Activated naive CD4-positive, alpha-beta T cell treated with anti-CD3 and anti-CD28 coated beads, Interleukin-2, amount 50 U/mL, for 72 hours (primary cell): ENCODE measurements around the gene DGKD. TPM values are rescaled to one million over a fixed set of nuclear protein-coding genes. Genes with fewer than 3 reads are reported as not detected.
A peak's percentile ranks its signal among the peaks of the same experiment; 100 is the strongest.

Experiments used
- ATAC-seq, 2 donors: fragments of 150-1000 bp; cut with Tn5 transposase; 2 replicates each; pipeline ENCODE4 v1.10.0; 2021; ENCODE audit warnings: mild to moderate bottlenecking in 2 of 2, moderate library complexity in 2 of 2
- DNase-seq, 2 donors: peaks; one replicate each; pipeline ENCODE4 v3.0.0; 2021 to 2022; ENCODE audit warnings: low spot score in 2 of 2
- H3K27ac Mint-ChIP-seq, 2 donors: one replicate each; pipeline ENCODE4 v1.8.0; 2022; ENCODE audit warnings: mild to moderate bottlenecking in 2 of 2, mixed read lengths in 2 of 2
- H3K36me3 Mint-ChIP-seq, 2 donors: one replicate each; pipeline ENCODE4 v1.8.0; 2022; ENCODE audit warnings: mixed read lengths in 2 of 2
- H3K9me3 Mint-ChIP-seq, 2 donors: one replicate each; pipeline ENCODE4 v1.8.0; 2022; ENCODE audit warnings: mixed read lengths in 2 of 2
- total RNA-seq, 2 donors: library from RNA; stranded (reverse); gene quantifications; one replicate each; pipeline ENCODE4 v1.2.3, GENCODE V29; 2022

The DGKD gene
- total RNA-seq, 2 donors from 2014 or later: 63.2 to 94.8 TPM

DNA sequence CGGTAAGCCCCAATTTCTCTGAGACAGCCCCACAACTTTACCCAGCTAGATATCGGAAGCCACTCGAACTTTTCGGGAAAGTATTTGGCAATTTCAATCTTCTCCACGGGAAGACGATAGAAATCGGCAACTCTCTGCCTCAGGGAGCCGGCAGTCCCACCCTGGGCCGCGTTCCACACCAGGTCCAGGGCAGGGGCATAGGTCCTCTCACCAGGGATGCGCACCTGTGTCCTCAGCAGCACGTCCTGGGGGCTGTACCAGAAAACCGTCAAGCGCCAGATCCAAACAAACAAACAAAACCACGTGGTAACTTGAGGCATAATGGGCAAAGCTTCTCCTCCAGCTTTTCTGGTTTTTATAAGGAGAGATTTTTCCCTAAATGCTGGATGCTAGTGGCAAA is 131.4 kb downstream of the DGKD start:
- H3K27ac Mint-ChIP-seq: no peak overlapping the region
- ATAC-seq (no peak), DNase-seq (no peak)
- H3K9me3 Mint-ChIP-seq: no peaks in the 10 kb centered on the region
- no peaks in the 10 kb centered on the region for H3K36me3 Mint-ChIP-seq

DNA sequence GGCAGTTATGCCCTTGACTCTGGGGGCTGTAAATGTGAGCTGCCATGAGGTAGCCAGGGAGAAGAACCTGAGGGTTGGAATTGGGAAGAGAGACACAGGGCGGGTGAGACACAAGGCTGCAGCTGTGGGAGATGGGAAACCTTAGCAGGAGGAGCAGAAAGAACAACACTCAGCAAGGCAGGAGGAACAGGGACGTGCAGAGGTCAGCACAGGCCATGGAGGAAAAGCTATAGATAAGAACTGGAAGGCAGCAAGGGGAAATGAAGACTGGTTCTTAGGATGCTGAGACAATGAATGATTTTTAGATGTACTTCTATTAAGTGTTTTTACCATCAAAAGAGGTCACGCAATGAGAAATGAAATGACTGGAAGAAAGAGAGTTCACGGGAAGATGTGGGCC is 132.1 kb downstream of the DGKD start:
- H3K27ac Mint-ChIP-seq: peak overlapping the region; percentile 7 to 15
- H3K36me3 Mint-ChIP-seq: no peaks in the 10 kb centered on the region
- DNase-seq (no peak), ATAC-seq (no peak)
- H3K9me3 Mint-ChIP-seq: no peaks in the 10 kb centered on the region

GRCh38 chr2:233486778-233487552 is 132.7 kb downstream of the DGKD start:
- Mint-ChIP-seq H3K36me3 (no peaks in the 10 kb centered on the region), H3K27ac (peak overlapping the region in 1 of 2 donors; percentile 15), H3K9me3 (no peaks in the 10 kb centered on the region)
- ATAC-seq: no peak
- DNase-seq: no peak

GRCh38 chr2:233487748-233488345 is 133.6 kb downstream of the DGKD start:
- no peaks in the 10 kb centered on the region for H3K36me3 Mint-ChIP-seq
- no peaks in the 10 kb centered on the region for H3K9me3 Mint-ChIP-seq
- ATAC-seq (no peak), DNase-seq (no peak)
- H3K27ac Mint-ChIP-seq: no peak overlapping the region

DNA sequence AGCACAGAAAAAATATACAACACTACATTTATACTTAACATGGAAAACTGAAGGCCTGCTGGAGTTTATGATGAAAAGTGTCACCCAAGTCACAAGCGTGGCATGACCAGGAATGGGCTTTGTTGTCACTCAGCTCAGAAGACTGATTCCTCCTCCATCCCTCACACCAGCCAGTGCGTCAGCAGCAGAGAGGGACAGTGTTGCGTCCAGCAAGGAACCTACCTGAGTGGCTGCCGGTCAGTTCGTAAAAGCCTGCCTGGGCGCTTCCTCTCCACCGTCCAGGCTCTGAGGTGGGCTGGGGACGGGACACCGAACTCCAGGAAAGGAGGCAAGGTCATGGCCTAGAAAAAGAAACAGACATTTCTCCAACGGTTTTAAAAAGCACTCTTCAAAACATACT is 134.8 kb downstream of the DGKD start:
- Mint-ChIP-seq H3K9me3 (no peaks in the 10 kb centered on the region), H3K36me3 (no peaks in the 10 kb centered on the region), H3K27ac (no peak overlapping the region)
- ATAC-seq: no peak
- DNase-seq: no peak

- no peaks in the 10 kb centered on the region for H3K9me3 Mint-ChIP-seq
- ATAC-seq (no peak), DNase-seq (no peak)
- H3K36me3 Mint-ChIP-seq: no peaks in the 10 kb centered on the region
- no peak overlapping the region for H3K27ac Mint-ChIP-seq
These were observed 135.4 kb downstream of the DGKD start for GRCh38 chr2:233489666-233490065.

- no peak overlapping the region for H3K27ac Mint-ChIP-seq
- DNase-seq (no peak), ATAC-seq (no peak)
- H3K36me3 Mint-ChIP-seq: no peaks in the 10 kb centered on the region
- H3K9me3 Mint-ChIP-seq: no peaks in the 10 kb centered on the region
These were observed 136.5 kb downstream of the DGKD start for GRCh38 chr2:233490831-233491230.

DNA sequence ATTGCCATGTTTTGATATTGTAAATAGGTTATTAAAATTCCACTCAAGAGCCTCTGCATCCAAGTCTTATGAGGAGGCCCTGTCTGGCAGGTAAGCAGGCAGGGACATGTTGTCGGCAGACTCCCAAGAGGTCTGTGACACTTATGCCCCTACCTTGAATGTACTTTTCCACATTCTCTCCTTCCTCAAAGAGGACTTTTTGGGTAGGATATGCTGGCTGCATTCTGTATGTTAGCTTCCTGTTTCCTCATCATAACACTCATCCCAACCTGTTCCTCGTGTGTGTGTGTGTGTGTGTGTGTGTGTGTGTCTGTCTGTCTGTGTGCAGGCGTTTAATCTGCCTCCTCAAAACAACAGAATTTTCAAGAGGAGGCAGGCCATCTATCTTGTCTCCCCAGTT is 137.0 kb downstream of the DGKD start:
- H3K27ac Mint-ChIP-seq: no peak overlapping the region
- ATAC-seq: no peak

GRCh38 chr2:233492078-233492477 is 137.8 kb downstream of the DGKD start:
- no peak overlapping the region for H3K27ac Mint-ChIP-seq
- no peak for DNase-seq
- H3K9me3 Mint-ChIP-seq: no peaks in the 10 kb centered on the region
- no peak for ATAC-seq
- no peaks in the 10 kb centered on the region for H3K36me3 Mint-ChIP-seq

More for the DNA sequence above, 137.0 kb downstream of the DGKD start:
- Mint-ChIP-seq H3K9me3 (no peaks in the 10 kb centered on the region), H3K36me3 (no peaks in the 10 kb centered on the region)
- no peak for DNase-seq

- DNase-seq (no peak), ATAC-seq (no peak)
- H3K27ac Mint-ChIP-seq: peak overlapping the region in 1 of 2 donors; percentile 33
- no peaks in the 10 kb centered on the region for H3K9me3 Mint-ChIP-seq
- no peaks in the 10 kb centered on the region for H3K36me3 Mint-ChIP-seq
These were observed 138.5 kb downstream of the DGKD start for GRCh38 chr2:233492751-233493150.

- Mint-ChIP-seq H3K9me3 (no peaks in the 10 kb centered on the region), H3K27ac (no peak overlapping the region), H3K36me3 (no peaks in the 10 kb centered on the region)
- no peak for DNase-seq
- ATAC-seq: no peak
These were observed 141.5 kb downstream of the DGKD start for GRCh38 chr2:233495503-233496496.

- Mint-ChIP-seq H3K27ac (peak overlapping the region in 1 of 2 donors; percentile 14), H3K36me3 (peaks cover 13 to 15% of the 10 kb centered on the region in 2 donors), H3K9me3 (peaks cover 9% of the 10 kb centered on the region in 2 donors)
- ATAC-seq (no peak), DNase-seq (no peak)
These were observed 143.4 kb downstream of the DGKD start for GRCh38 chr2:233497692-233498091.

DNA sequence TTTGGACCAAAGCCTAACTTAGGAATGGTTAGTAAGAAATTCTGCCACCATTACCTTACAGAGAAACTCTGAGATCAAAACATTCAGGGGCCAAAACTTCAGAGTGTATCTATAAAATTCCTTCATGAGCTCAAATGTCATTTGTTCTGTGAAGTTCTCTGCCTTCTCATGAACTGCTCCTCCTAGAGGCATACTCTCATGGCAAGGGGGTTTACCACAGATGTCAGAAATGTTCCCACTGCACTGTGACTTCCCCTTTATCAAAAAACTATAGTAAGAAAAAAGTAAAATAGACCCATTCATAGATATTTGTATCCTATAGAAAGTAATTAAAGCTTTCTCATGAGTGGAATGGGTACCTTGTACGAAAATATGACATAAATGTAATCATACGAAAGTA is 143.8 kb downstream of the DGKD start:
- ATAC-seq (no peak), DNase-seq (no peak)
- H3K27ac Mint-ChIP-seq: no peak overlapping the region
- peaks cover 12 to 13% of the 10 kb centered on the region in 2 donors for H3K9me3 Mint-ChIP-seq
- peaks cover 17 to 19% of the 10 kb centered on the region in 2 donors for H3K36me3 Mint-ChIP-seq

GRCh38 chr2:233499928-233500327 is 145.6 kb downstream of the DGKD start:
- no peak for DNase-seq
- Mint-ChIP-seq H3K36me3 (peaks cover 34% of the 10 kb centered on the region in 2 donors), H3K27ac (no peak overlapping the region), H3K9me3 (peaks cover 17 to 26% of the 10 kb centered on the region in 2 donors)
- ATAC-seq: no peak

DNA sequence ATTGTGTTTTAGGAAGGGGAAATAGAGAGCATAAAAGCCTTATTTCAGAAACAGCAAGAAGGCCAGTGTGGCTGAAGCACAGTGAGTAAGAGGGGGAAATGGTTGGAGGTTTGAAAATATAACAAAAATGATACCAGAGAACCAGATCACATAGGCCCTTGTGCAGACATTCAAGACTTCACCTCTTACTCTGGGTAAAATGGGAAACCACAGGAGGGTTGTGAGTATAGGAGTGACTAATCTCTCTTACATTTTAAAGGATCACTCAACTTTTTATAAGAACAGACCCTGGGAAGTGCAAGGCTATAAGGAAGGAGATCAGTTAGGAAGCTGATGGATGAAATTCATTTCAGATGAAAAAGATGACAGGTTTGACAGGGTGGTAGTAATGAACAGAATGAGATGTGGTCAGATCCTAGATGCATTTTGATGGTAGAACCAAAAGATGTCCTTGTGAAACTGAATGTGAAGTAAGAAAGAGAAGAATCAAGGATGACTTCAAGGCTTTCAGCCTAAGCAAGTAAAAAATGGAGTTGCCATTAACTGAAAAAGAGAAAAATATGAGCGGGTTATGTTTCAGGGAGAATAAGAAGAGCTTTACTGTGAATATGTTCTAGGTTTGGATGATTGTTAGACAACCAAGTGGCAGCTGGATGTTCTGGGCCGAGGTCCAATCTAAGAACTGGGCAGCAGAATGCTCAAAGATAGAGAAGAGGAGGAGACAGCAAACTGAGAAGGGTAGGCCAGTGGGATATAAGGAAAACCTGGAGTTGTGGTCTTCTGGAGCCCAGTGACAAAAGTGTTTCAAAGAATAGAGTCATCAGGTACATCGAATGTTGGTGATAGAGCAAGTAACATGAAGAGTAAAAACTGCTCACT is 147.1 kb downstream of the DGKD start:
- DNase-seq: no peak
- ATAC-seq: peak; percentile 88 to 96
- Mint-ChIP-seq H3K27ac (peak overlapping the region in 1 of 2 donors; percentile 46), H3K9me3 (peaks cover 17 to 30% of the 10 kb centered on the region in 2 donors), H3K36me3 (peaks cover 45 to 46% of the 10 kb centered on the region in 2 donors)

- Mint-ChIP-seq H3K36me3 (peaks cover 45 to 46% of the 10 kb centered on the region in 2 donors), H3K9me3 (peaks cover 17 to 30% of the 10 kb centered on the region in 2 donors), H3K27ac (no peak overlapping the region)
- no peak for DNase-seq
- ATAC-seq: no peak
These were observed 149.2 kb downstream of the DGKD start for GRCh38 chr2:233503481-233503880.
